ENCODE measurements around the gene MAGEB1.

GRCh38 chrX:30219372-30219771 is 27.6 kb upstream of the MAGEB1 start:
- no peak for TF ChIP-seq POLR2AphosphoS5 (IDR thresholded peaks at IDR 0.05)
- no peak for TF ChIP-seq CTCF (IDR thresholded peaks at IDR 0.05; ENCODE audit: poor library complexity, severe bottlenecking)

Measured in neural cell (in vitro differentiated cells).